Neuronal stem cell (in vitro differentiated cells): ENCODE measurements around the gene TMEM252.
A peak's percentile ranks its signal among the peaks of the same experiment; 100 is the strongest.

Experiments
- DNase-seq: peaks from one replicate; pipeline ENCODE4 v3.0.0-alpha.2; 2013; ENCODE audit warnings: low spot score
- H2AFZ ChIP-seq: one replicate; pipeline ENCODE4 v1.6.1; 2013; ENCODE audit warnings: mild to moderate bottlenecking, low read length, inconsistent platforms
- H2AK5ac ChIP-seq: 2 replicates; pipeline ENCODE4 v1.6.1; 2013; ENCODE audit warnings: low read depth, mild to moderate bottlenecking, inconsistent platforms, low read length, moderate library complexity, mixed read lengths
- H2BK120ac ChIP-seq: 2 replicates; pipeline ENCODE4 v1.6.1; 2013; ENCODE audit warnings: low read depth, mild to moderate bottlenecking, inconsistent platforms, low read length, moderate library complexity, mixed read lengths
- H2BK12ac ChIP-seq: one replicate; pipeline ENCODE4 v1.6.1; 2013; ENCODE audit warnings: low read length, inconsistent platforms
- H2BK15ac ChIP-seq: 2 replicates; pipeline ENCODE4 v1.6.1; 2013; ENCODE audit warnings: mild to moderate bottlenecking, low read length, inconsistent platforms, mixed read lengths
- H2BK5ac ChIP-seq: one replicate; pipeline ENCODE4 v1.6.1; 2013; ENCODE audit warnings: inconsistent platforms, mild to moderate bottlenecking, low read length, moderate library complexity
- H3K14ac ChIP-seq: one replicate; pipeline ENCODE4 v1.6.1; 2013; ENCODE audit warnings: low read length, inconsistent platforms
- H3K18ac ChIP-seq: 2 replicates; pipeline ENCODE4 v1.6.1; 2013; ENCODE audit warnings: low read length, inconsistent platforms
- H3K23ac ChIP-seq: 2 replicates; pipeline ENCODE4 v1.6.1; 2013; ENCODE audit warnings: low read depth, mild to moderate bottlenecking, mixed read lengths, low read length, inconsistent platforms; ENCODE audit not compliant: poor library complexity
- H3K27ac ChIP-seq: replicated peaks from 3 replicates; pipeline ENCODE4 v1.5.1; 2013; ENCODE audit warnings: low read length, inconsistent platforms
- H3K27me3 ChIP-seq, 3 experiments: 2 replicates each; pipeline ENCODE4 v1.6.1; 2013; ENCODE audit warnings: low read length in 3 of 3, mild to moderate bottlenecking in 2 of 3, inconsistent platforms in 1 of 3, low read depth in 1 of 3, mixed read lengths in 1 of 3, moderate library complexity in 1 of 3; ENCODE audit not compliant: control insufficient read depth in 3 of 3, insufficient read depth in 3 of 3
- H3K36me3 ChIP-seq, 2 donors: replicated peaks in 1 of 2; 2 replicates each; pipeline ENCODE4 v1.6.1; 2013; ENCODE audit warnings: low read length in 2 of 2; ENCODE audit not compliant: control insufficient read depth in 2 of 2, insufficient read depth in 2 of 2
- H3K4ac ChIP-seq: 2 replicates; pipeline ENCODE4 v1.6.1; 2013; ENCODE audit warnings: inconsistent platforms, mild to moderate bottlenecking, low read length, moderate library complexity
- H3K4me1 ChIP-seq, 2 donors: 1 replicate in 1 of 2; 2 replicates in 1 of 2; pipeline ENCODE4 v1.6.1; 2013; ENCODE audit warnings: low read length in 2 of 2, low read depth in 1 of 2; ENCODE audit not compliant: control insufficient read depth in 2 of 2, insufficient read depth in 1 of 2
- H3K4me2 ChIP-seq: one replicate; pipeline ENCODE4 v1.6.1; 2013; ENCODE audit warnings: mild to moderate bottlenecking, low read length, inconsistent platforms; ENCODE audit not compliant: insufficient read depth, poor library complexity, severe bottlenecking
- H3K4me3 ChIP-seq, 2 donors: 2 replicates each; pipeline ENCODE4 v1.5.1; 2013; ENCODE audit warnings: low read length in 2 of 2, mild to moderate bottlenecking in 2 of 2, inconsistent platforms in 1 of 2, moderate library complexity in 1 of 2
- H3K79me1 ChIP-seq: one replicate; pipeline ENCODE4 v1.6.1; 2013; ENCODE audit warnings: low read depth, mild to moderate bottlenecking, inconsistent platforms, low read length, moderate library complexity
- H3K9ac ChIP-seq: one replicate; pipeline ENCODE4 v1.6.1; 2013; ENCODE audit warnings: mild to moderate bottlenecking, low read depth, low read length, inconsistent platforms; ENCODE audit not compliant: poor library complexity
- H3K9me3 ChIP-seq, 2 donors: replicated peaks in 1 of 2; 2 replicates each; pipeline versions ENCODE3 to v1.6.1; 2013; ENCODE audit warnings: low read length in 2 of 2, mild to moderate bottlenecking in 2 of 2, inconsistent platforms in 1 of 2, low read depth in 1 of 2, mixed read lengths in 1 of 2, moderate library complexity in 1 of 2; ENCODE audit not compliant: control insufficient read depth in 2 of 2, insufficient read depth in 1 of 2
- H4K8ac ChIP-seq: one replicate; pipeline ENCODE4 v1.6.1; 2013; ENCODE audit warnings: low read depth, mild to moderate bottlenecking, inconsistent platforms, low read length, moderate library complexity
- H4K91ac ChIP-seq: one replicate; pipeline ENCODE4 v1.6.1; 2013; ENCODE audit warnings: low read length, low read depth, mild to moderate bottlenecking, inconsistent platforms; ENCODE audit not compliant: poor library complexity
- WGBS, 2 donors: extraction: QIAGEN DNeasy Blood & Tissue Kit; methylation state at CpG; one replicate each; pipeline ENCODE4 v1.1.7; 2013; ENCODE audit warnings: missing lambda C conversion rate in 2 of 2, mixed read lengths in 1 of 2; ENCODE audit not compliant: insufficient read length in 2 of 2, insufficient replicate concordance in 1 of 2; ENCODE audit errors: extremely low coverage in 2 of 2; 5-methylcytosine and 5-hydroxymethylcytosine counted together

TMEM252 gene

DNA sequence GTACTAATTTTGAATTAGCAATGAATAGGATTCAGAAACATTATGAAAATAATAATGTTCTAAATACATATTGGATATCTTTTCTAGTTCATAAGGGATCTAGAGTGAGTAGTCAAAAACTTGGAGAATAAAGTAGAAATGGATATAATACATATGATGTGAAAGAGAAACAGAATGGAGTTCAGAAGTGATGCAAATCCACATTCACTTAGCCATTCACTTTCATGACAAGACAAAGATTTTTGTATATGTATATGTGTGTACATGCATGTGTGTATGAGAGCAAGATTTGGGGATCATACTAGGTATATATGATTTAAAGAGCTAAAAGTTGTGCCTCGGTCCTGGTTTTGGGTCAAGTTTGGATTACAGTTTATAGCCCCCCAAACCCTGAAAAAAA, 34.1 kb downstream of the TMEM252 start:
- Histone ChIP-seq H4K91ac (no peak overlapping the region), H3K18ac (no peak overlapping the region), H3K27me3 (peaks cover 0 to 18% (median 0%) of the 10 kb centered on the region in 3 experiments)

DNA sequence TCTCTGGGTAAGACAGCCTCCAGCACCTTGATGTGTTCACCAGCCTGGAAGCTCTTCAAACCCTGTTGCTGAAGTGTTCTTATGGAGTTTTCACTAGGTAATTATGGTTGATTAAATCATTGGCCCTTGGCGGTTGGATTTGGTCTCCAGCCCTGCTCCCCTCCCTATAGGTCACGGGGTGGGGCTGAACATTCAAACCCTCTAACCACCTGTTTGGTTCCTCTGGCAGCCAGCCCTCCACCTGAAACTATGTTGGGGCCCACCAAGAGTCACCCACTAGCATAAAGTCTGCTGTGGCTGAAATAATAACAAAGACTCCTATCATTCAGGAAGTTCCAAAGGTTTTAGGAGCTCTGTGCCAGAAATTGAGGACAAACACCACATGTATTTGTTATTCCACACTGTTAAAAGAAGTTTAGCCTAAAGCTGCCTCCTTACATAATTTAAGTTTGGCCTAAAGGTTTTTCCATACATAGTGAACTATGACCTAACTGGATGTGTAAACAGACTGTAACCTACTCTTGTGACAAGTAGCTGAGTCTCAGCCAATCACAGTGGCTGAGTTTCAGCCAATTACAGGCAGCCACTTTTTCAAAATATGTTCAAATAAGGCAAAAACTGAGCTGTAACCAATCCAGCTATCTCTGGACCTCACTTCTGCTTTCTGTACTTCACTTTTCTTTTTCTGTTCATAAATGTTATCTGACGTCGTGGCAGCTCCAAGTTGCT, 34.8 kb downstream of the TMEM252 start:
- no CpG with 5 or more reads among the region's 4 CpGs for WGBS, 2 donors
- H2BK120ac ChIP-seq, result no peak overlapping the region

More for the DNA sequence above, 34.1 kb downstream of the TMEM252 start:
- Histone ChIP-seq H2BK15ac (no peak overlapping the region), H2AFZ (no peak overlapping the region), H3K4me1 (peaks cover 5 to 16% of the 10 kb centered on the region in 2 donors), H3K79me1 (no peaks in the 10 kb centered on the region), H3K4me3 (no peak overlapping the region), H2BK120ac (no peak overlapping the region), H4K8ac (no peak overlapping the region), H3K14ac (no peak overlapping the region), H3K27ac (no peak overlapping the region), H3K9me3 (no peaks in the 10 kb centered on the region), H3K4ac (no peak overlapping the region), H3K4me2 (no peak overlapping the region), H2BK12ac (no peak overlapping the region), H3K9ac (no peak overlapping the region), H3K36me3 (no peaks in the 10 kb centered on the region), H2BK5ac (no peak overlapping the region), H2AK5ac (no peak overlapping the region), H3K23ac (no peak overlapping the region)
- DNase-seq, result no peak
- whole genome bisulfite sequencing, 2 donors, result no CpG with 5 or more reads among the region's 1 CpG

DNA sequence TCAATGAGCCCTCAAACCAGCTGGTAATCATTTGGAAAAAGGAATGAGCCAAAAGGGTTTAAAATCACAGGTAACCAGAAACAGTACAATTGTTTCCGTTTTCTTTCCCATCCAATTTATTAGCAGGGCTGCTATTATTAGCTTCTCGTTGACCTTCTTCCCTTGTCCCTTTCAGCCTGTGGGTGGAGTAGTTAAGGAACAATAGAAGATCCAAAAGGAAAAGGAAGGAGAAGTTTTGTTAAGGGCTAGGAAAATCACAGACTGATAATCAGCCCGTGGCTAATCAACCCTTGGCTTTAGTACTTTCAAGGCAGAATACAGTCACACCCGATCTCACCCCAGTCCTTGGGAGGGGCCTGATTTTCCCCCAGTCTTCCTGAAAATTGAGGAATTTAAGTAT, 38.4 kb downstream of the TMEM252 start:
- Histone ChIP-seq H2BK15ac (no peak overlapping the region), H2AFZ (no peak overlapping the region), H3K27ac (no peak overlapping the region), H2AK5ac (no peak overlapping the region), H3K4me3 (no peak overlapping the region), H3K9me3 (no peaks in the 10 kb centered on the region), H3K4me2 (no peak overlapping the region), H3K9ac (no peak overlapping the region), H2BK120ac (no peak overlapping the region), H2BK12ac (no peak overlapping the region), H2BK5ac (no peak overlapping the region), H3K27me3 (peaks cover 0 to 50% (median 0%) of the 10 kb centered on the region in 3 experiments), H3K14ac (no peak overlapping the region), H3K36me3 (no peaks in the 10 kb centered on the region), H3K18ac (no peak overlapping the region), H4K8ac (no peak overlapping the region), H3K4me1 (peaks cover 1 to 2% of the 10 kb centered on the region in 2 donors), H3K23ac (no peak overlapping the region), H3K79me1 (no peaks in the 10 kb centered on the region), H4K91ac (no peak overlapping the region), H3K4ac (no peak overlapping the region)
- DNase-seq, result no peak
- WGBS, 2 donors, result no CpG with 5 or more reads among the region's 4 CpGs

More for the DNA sequence above, 34.8 kb downstream of the TMEM252 start:
- H3K4me1 ChIP-seq, result peaks cover 6 to 17% of the 10 kb centered on the region in 2 donors
- H3K4me2 ChIP-seq, result no peak overlapping the region
- no peak overlapping the region for H2BK15ac ChIP-seq
- no peak overlapping the region for H2BK5ac ChIP-seq
- no peak overlapping the region for H2AFZ ChIP-seq
- H3K27ac ChIP-seq, result no peak overlapping the region
- no peak overlapping the region for H4K8ac ChIP-seq
- H3K14ac ChIP-seq, result no peak overlapping the region
- no peaks in the 10 kb centered on the region for H3K79me1 ChIP-seq
- no peaks in the 10 kb centered on the region for H3K9me3 ChIP-seq
- DNase-seq, result no peak
- H3K4me3 ChIP-seq, result no peak overlapping the region
- no peaks in the 10 kb centered on the region for H3K36me3 ChIP-seq
- no peak overlapping the region for H2BK12ac ChIP-seq
- H3K27me3 ChIP-seq, result peaks cover 0 to 23% (median 0%) of the 10 kb centered on the region in 3 experiments
- no peak overlapping the region for H2AK5ac ChIP-seq
- H3K18ac ChIP-seq, result no peak overlapping the region
- no peak overlapping the region for H4K91ac ChIP-seq
- H3K23ac ChIP-seq, result no peak overlapping the region
- H3K9ac ChIP-seq, result no peak overlapping the region
- no peak overlapping the region for H3K4ac ChIP-seq

DNA sequence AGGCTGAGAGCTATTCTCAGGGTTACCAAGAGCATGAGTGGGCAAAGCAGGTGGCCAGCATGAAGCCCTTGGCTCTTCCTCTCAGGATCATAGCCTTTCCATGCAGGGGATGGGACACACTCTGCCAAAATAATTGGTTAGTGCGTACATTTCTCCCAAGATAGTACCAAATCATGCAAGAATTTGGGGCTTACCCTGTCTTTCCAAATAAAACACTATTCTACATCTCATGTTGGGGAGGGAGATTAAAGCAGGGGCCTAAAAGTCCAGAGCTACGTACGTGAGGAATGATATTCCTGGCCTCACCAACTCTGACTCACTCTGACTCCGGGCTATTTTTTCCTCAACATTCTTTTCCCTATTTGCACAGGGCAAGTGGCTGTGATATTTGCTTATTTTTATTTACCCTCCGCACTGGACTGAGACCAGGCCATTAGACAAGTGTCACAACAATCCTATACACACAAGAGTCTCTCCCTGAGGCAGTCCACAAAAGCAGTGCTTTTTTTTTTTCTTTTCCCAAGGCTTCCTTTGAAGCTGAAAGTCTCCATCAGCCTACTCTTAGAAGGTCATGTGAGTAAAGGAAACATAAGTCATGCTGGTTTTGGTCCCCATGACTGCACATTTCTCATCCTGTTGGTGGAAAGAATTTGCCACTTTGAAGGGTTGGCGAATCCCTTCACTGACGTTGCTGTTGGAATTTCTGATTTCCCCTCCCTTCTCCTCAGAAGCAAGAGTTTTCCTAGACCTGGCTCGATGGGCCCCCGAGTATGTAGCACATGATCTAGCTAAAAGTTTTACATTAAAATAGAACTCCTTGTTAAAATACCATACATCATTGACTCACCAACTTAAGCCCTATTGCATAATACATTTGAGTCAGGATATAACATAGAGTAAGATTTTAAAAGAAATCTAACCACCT, 40.0 kb downstream of the TMEM252 start:
- Histone ChIP-seq H2BK15ac (no peak overlapping the region), H3K9me3 (no peaks in the 10 kb centered on the region), H3K23ac (no peak overlapping the region), H3K27me3 (peaks cover 0 to 60% (median 0%) of the 10 kb centered on the region in 3 experiments), H4K91ac (peak overlapping the region; percentile 27), H3K4me2 (no peak overlapping the region), H4K8ac (no peak overlapping the region), H3K4me1 (peaks cover 1 to 2% of the 10 kb centered on the region in 2 donors), H2BK120ac (no peak overlapping the region), H3K14ac (no peak overlapping the region), H3K36me3 (no peaks in the 10 kb centered on the region), H3K9ac (no peak overlapping the region), H3K4me3 (no peak overlapping the region), H2AFZ (no peak overlapping the region), H3K79me1 (no peaks in the 10 kb centered on the region), H3K4ac (no peak overlapping the region), H3K27ac (no peak overlapping the region), H2BK5ac (no peak overlapping the region), H2BK12ac (no peak overlapping the region), H2AK5ac (no peak overlapping the region), H3K18ac (no peak overlapping the region)
- WGBS, 2 donors, result no CpG with 5 or more reads among the region's 9 CpGs
- no peak for DNase-seq
